ENCODE results near the gene PBX1. TPM values are rescaled to one million over a fixed set of nuclear protein-coding genes. Genes with fewer than 3 reads are reported as not detected.
A peak's percentile ranks its signal among the peaks of the same experiment; 100 is the strongest.

PBX1 gene
- total and polyA plus RNA-seq, 4 donors = 2.2 to 17.3 (median 5.1) TPM

GRCh38 chr1:164846731-164847691 lies 288.0 kb downstream of the PBX1 start:
- 87% methylated on average over 13 of the region's 13 CpGs for WGBS
- Histone ChIP-seq H3K4me1 (ENCODE audit: control insufficient read depth in 4 of 4, insufficient read depth in 4 of 4, low read length in 3 of 4) (no peaks in the 10 kb centered on the region), H3K27ac (ENCODE audit: low read depth in 1 of 2, low read length in 2 of 2) (no peak overlapping the region), H3K9ac (ENCODE audit: low read depth in 1 of 2, low read length in 2 of 2) (no peak overlapping the region), H3K27me3 (ENCODE audit: control insufficient read depth in 4 of 4, insufficient read depth in 4 of 4, low read length in 3 of 4) (no peaks in the 10 kb centered on the region), H3K9me3 (ENCODE audit: control insufficient read depth in 4 of 4, low read length in 3 of 4) (no peaks in the 10 kb centered on the region), H3K4me3 (ENCODE audit: low read depth in 1 of 3, low read length in 3 of 3) (no peak overlapping the region), H3K36me3 (ENCODE audit: control insufficient read depth in 4 of 4, insufficient read depth in 3 of 4, low read depth in 1 of 4, low read length in 3 of 4) (no peaks in the 10 kb centered on the region)
- DNase-seq (ENCODE audit: low spot score) = no peak
- TF ChIP-seq NR2F2 (IDR thresholded peaks at IDR 0.05) (no peak), YY1 (IDR thresholded peaks at IDR 0.05) (no peak), TAF1 (conservative IDR thresholded peaks at IDR 0.05) (no peak), ATF3 (IDR thresholded peaks at IDR 0.05) (no peak), FOXA1 (IDR thresholded peaks at IDR 0.05) (no peak), HNF4G (IDR thresholded peaks at IDR 0.05) (no peak), JUND (IDR thresholded peaks at IDR 0.05) (no peak)
- TF ChIP-seq, protein P1, sequence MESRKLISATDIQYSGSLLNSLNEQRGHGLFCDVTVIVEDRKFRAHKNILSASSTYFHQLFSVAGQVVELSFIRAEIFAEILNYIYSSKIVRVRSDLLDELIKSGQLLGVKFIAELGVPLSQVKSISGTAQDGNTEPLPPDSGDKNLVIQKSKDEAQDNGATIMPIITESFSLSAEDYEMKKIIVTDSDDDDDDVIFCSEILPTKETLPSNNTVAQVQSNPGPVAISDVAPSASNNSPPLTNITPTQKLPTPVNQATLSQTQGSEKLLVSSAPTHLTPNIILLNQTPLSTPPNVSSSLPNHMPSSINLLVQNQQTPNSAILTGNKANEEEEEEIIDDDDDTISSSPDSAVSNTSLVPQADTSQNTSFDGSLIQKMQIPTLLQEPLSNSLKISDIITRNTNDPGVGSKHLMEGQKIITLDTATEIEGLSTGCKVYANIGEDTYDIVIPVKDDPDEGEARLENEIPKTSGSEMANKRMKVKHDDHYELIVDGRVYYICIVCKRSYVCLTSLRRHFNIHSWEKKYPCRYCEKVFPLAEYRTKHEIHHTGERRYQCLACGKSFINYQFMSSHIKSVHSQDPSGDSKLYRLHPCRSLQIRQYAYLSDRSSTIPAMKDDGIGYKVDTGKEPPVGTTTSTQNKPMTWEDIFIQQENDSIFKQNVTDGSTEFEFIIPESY (IDR thresholded peaks at IDR 0.05) = no peak

GRCh38 chr1:164853146-164853545 lies 294.2 kb downstream of the PBX1 start:
- Histone ChIP-seq H3K27ac (ENCODE audit: low read depth in 1 of 2, low read length in 2 of 2) (no peak overlapping the region), H3K36me3 (ENCODE audit: control insufficient read depth in 4 of 4, insufficient read depth in 3 of 4, low read depth in 1 of 4, low read length in 3 of 4) (no peaks in the 10 kb centered on the region), H3K4me1 (ENCODE audit: control insufficient read depth in 4 of 4, insufficient read depth in 4 of 4, low read length in 3 of 4) (no peaks in the 10 kb centered on the region), H3K9ac (ENCODE audit: low read depth in 1 of 2, low read length in 2 of 2) (no peak overlapping the region), H3K9me3 (ENCODE audit: control insufficient read depth in 4 of 4, low read length in 3 of 4) (no peaks in the 10 kb centered on the region), H3K4me3 (ENCODE audit: low read depth in 1 of 3, low read length in 3 of 3) (no peak overlapping the region), H3K27me3 (ENCODE audit: control insufficient read depth in 4 of 4, insufficient read depth in 4 of 4, low read length in 3 of 4) (no peaks in the 10 kb centered on the region)
- no peak for DNase-seq (ENCODE audit: low spot score)
- WGBS = 97% methylated on average over 2 of the region's 2 CpGs
- TF ChIP-seq HNF4A (conservative IDR thresholded peaks at IDR 0.05) = no peak

DNA sequence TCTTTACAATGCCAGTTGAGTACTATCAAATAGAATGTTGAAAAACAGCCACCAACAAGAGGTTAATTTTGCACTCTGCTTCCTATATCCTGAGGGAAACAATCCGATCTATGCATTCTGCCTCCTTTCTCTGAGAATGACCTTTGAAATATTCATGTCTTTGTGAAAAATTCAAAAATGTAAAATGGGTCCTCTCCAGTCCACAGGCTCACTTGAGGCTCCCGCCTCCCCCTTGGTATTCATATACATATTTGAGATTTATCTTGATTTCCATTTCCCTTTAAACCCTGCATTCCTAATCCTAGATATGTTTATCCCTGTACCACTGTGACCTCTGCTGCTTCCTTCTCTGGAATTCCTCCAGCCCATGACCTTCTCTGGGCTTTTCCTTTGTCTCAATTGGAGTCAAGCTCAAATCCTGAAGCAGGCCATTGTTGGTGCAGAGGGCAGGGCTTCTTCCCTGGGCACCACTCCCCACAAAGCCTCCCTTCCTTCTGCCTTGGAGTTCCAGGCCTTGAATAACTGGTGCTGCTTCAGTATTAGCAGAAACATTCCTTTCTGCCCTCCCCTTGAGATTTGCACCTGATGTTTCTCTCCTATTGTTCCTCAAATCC lies 296.8 kb downstream of the PBX1 start:
- WGBS = 81% methylated on average over 2 of the region's 2 CpGs
- Histone ChIP-seq H3K27ac (ENCODE audit: low read depth in 1 of 2, low read length in 2 of 2) (no peak overlapping the region), H3K27me3 (ENCODE audit: control insufficient read depth in 4 of 4, insufficient read depth in 4 of 4, low read length in 3 of 4) (no peaks in the 10 kb centered on the region), H3K4me3 (ENCODE audit: low read depth in 1 of 3, low read length in 3 of 3) (no peak overlapping the region), H3K9ac (ENCODE audit: low read depth in 1 of 2, low read length in 2 of 2) (no peak overlapping the region), H3K9me3 (ENCODE audit: control insufficient read depth in 4 of 4, low read length in 3 of 4) (no peaks in the 10 kb centered on the region), H3K36me3 (ENCODE audit: control insufficient read depth in 4 of 4, insufficient read depth in 3 of 4, low read depth in 1 of 4, low read length in 3 of 4) (no peaks in the 10 kb centered on the region), H3K4me1 (ENCODE audit: control insufficient read depth in 4 of 4, insufficient read depth in 4 of 4, low read length in 3 of 4) (no peaks in the 10 kb centered on the region)
- DNase-seq (ENCODE audit: low spot score) = no peak
- TF ChIP-seq NR2F2 (IDR thresholded peaks at IDR 0.05) = peak; percentile 65
- no peak for TF ChIP-seq HNF4G (IDR thresholded peaks at IDR 0.05)

DNA sequence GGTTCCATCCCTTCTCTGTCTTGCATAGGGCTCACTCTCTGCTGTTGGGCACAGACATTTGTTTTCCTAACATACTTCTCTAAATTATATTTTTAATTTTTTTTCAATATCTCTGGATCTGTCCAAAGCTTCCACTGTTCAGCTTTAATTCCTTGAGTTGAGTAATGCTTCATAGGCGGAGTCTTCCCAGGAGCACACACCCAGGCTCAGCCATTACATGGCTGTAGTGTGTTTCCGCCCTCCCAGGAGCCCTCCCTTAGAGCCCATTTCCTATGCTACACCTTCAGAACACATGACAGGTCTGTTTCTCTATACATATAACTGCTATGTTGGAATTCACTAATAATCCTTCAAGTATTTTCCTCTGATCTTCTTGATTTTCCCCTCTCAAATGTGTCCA lies 297.4 kb downstream of the PBX1 start:
- Histone ChIP-seq H3K9ac (ENCODE audit: low read depth in 1 of 2, low read length in 2 of 2) (no peak overlapping the region), H3K27me3 (ENCODE audit: control insufficient read depth in 4 of 4, insufficient read depth in 4 of 4, low read length in 3 of 4) (no peaks in the 10 kb centered on the region), H3K4me1 (ENCODE audit: control insufficient read depth in 4 of 4, insufficient read depth in 4 of 4, low read length in 3 of 4) (no peaks in the 10 kb centered on the region), H3K36me3 (ENCODE audit: control insufficient read depth in 4 of 4, insufficient read depth in 3 of 4, low read depth in 1 of 4, low read length in 3 of 4) (no peaks in the 10 kb centered on the region), H3K4me3 (ENCODE audit: low read depth in 1 of 3, low read length in 3 of 3) (no peak overlapping the region), H3K27ac (ENCODE audit: low read depth in 1 of 2, low read length in 2 of 2) (no peak overlapping the region), H3K9me3 (ENCODE audit: control insufficient read depth in 4 of 4, low read length in 3 of 4) (no peaks in the 10 kb centered on the region)
- DNase-seq (ENCODE audit: low spot score) = no peak
- 93% methylated on average over 2 of the region's 2 CpGs for WGBS
- no peak for TF ChIP-seq ATF3 (IDR thresholded peaks at IDR 0.05)
- TF ChIP-seq HNF4G (IDR thresholded peaks at IDR 0.05) = no peak
- TF ChIP-seq NR2F2 (IDR thresholded peaks at IDR 0.05) = no peak
- no peak for TF ChIP-seq RAD21 (IDR thresholded peaks at IDR 0.05)
- no peak for TF ChIP-seq EGR1 (IDR thresholded peaks at IDR 0.05; ENCODE audit: low read depth in 2 of 2)
- no peak for TF ChIP-seq FOXA1 (IDR thresholded peaks at IDR 0.05)
- TF ChIP-seq GABPA (IDR thresholded peaks at IDR 0.05 in 1 of 2, conservative IDR thresholded peaks at IDR 0.05 in 1 of 2) = no peak
- no peak for TF ChIP-seq RXRA (IDR thresholded peaks at IDR 0.05)
- TF ChIP-seq TAF1 (conservative IDR thresholded peaks at IDR 0.05) = no peak
- TF ChIP-seq, protein P1 (IDR thresholded peaks at IDR 0.05) = no peak
- no peak for TF ChIP-seq JUND (IDR thresholded peaks at IDR 0.05)
